Measurements from ENCODE around the gene SRGAP3. TPM values are rescaled to one million over a fixed set of nuclear protein-coding genes. Genes with fewer than 3 reads are reported as not detected.

Gene SRGAP3
- total RNA-seq, 1 experiment from 2014 or later, result 0.69 TPM

DNA sequence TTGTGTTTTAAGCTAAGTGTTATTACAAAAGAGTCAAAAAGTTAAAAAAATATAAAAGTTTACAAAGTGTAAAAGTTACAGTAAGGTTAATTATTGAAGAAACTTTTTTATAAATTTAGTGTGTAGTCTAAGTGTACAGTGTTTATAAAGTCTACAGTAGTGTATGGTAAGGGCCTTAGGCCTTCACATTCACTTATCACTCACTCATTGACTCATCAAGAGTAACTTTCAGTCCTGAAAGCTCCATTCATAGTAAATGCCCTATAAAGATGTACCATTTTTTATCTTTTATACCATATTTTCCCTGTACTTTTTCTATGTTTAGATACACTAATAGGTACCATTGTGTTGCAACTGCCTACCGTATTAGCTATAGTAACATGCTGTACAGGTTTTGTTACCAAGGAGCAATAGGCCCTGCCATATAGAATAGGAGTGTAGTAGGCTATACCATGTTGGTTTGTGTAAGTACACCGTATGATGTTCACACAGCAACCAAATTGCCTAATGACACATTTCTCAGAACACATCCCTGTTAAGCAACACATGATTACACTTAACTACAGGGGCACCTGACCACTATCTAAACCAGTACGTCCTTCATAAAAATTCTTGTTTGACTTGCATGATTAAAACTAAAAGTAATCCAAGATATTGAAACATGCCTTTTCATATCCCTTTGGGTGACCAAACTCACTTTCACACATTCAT, 303.4 kb downstream of the SRGAP3 start:
- no peak for DNase-seq (ENCODE audit: low spot score)
- Histone ChIP-seq H3K4me3 (ENCODE audit: low read depth, low read length, poor library complexity, severe bottlenecking) (no peak overlapping the region), H3K4me1 (ENCODE audit: insufficient read depth, low read length, poor library complexity, severe bottlenecking) (peaks cover 10% of the 10 kb centered on the region), H3K36me3 (ENCODE audit: insufficient read depth, low read length, poor library complexity, severe bottlenecking) (peaks cover 31% of the 10 kb centered on the region), H3K9me3 (ENCODE audit: low read depth, low read length, poor library complexity, severe bottlenecking) (peaks cover 11% of the 10 kb centered on the region), H3K27me3 (replicated peaks; ENCODE audit: insufficient read depth, low read depth, low read length, poor library complexity) (no peaks in the 10 kb centered on the region), H3K27ac (ENCODE audit: low read depth, low read length, poor library complexity, severe bottlenecking) (no peak overlapping the region)
- ChIA-PET CTCF (interaction anchor here (0.6 kb wide), 1 partner anchor 113 kb away, joined by 3 read pairs; no protein-coding TSS in a partner anchor), POLR2A (ENCODE audit: low non-redundant PET) (no interaction called here)
- intact Hi-C loops (cut with micrococcal nuclease; ENCODE audit: unreplicated experiment), result no loop called here
- TF ChIP-seq, protein P1, sequence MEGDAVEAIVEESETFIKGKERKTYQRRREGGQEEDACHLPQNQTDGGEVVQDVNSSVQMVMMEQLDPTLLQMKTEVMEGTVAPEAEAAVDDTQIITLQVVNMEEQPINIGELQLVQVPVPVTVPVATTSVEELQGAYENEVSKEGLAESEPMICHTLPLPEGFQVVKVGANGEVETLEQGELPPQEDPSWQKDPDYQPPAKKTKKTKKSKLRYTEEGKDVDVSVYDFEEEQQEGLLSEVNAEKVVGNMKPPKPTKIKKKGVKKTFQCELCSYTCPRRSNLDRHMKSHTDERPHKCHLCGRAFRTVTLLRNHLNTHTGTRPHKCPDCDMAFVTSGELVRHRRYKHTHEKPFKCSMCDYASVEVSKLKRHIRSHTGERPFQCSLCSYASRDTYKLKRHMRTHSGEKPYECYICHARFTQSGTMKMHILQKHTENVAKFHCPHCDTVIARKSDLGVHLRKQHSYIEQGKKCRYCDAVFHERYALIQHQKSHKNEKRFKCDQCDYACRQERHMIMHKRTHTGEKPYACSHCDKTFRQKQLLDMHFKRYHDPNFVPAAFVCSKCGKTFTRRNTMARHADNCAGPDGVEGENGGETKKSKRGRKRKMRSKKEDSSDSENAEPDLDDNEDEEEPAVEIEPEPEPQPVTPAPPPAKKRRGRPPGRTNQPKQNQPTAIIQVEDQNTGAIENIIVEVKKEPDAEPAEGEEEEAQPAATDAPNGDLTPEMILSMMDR (conservative IDR thresholded peaks at IDR 0.05; ENCODE audit: low read depth, low read length), result no peak
- no peak for TF ChIP-seq EZH2 (IDR thresholded peaks at IDR 0.05; ENCODE audit: borderline replicate concordance, low read depth, low read length, poor library complexity, severe bottlenecking)
- no TSS peak for BruUV-seq (replicated peaks)

DNA sequence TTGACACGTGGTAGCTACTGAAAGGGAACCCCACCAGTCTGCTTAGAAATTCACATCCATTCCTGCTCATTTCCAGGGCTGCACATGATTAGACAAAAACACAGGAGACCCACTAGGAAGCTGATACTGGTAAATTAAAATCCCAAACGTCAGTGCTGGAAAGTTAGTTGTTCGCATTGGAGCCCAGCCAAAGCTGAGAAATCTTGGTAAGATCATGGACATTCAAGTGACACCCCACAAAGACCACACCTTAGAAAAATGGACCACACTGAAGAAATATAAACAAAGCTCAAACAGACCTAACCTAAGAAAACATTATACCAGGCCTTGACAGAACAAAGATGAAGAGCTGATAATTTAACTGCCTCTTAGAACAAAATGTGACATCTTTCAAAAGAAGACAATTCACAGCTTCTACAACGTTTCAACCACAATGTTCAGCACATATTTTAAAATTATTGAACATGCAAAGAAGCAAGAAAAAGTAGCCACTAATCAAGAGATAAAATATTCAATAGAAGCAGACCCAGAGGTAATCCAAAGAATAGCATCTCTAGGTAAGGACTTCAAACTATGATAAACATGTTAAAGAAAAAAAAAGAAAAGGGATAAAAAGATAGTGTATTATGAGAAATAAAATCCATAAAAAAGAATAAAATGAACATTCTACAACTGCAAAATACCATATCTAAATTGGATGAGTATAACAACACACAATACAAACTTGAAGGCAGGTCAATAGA, 306.5 kb downstream of the SRGAP3 start:
- no peak overlapping the region for H3K27ac ChIP-seq (ENCODE audit: low read depth, low read length, poor library complexity, severe bottlenecking)
- H3K36me3 ChIP-seq (ENCODE audit: insufficient read depth, low read length, poor library complexity, severe bottlenecking), result peaks cover 58% of the 10 kb centered on the region
- no peaks in the 10 kb centered on the region for H3K27me3 ChIP-seq (replicated peaks; ENCODE audit: insufficient read depth, low read depth, low read length, poor library complexity)
- no peak for DNase-seq (ENCODE audit: low spot score)
- H3K4me1 ChIP-seq (ENCODE audit: insufficient read depth, low read length, poor library complexity, severe bottlenecking), result no peaks in the 10 kb centered on the region
- no TSS peak for BruUV-seq (replicated peaks)
- peaks cover 11% of the 10 kb centered on the region for H3K9me3 ChIP-seq (ENCODE audit: low read depth, low read length, poor library complexity, severe bottlenecking)
- TF ChIP-seq, protein P1 (conservative IDR thresholded peaks at IDR 0.05; ENCODE audit: low read depth, low read length), result no peak
- TF ChIP-seq EZH2 (IDR thresholded peaks at IDR 0.05; ENCODE audit: borderline replicate concordance, low read depth, low read length, poor library complexity, severe bottlenecking), result no peak
- ChIA-PET POLR2A (ENCODE audit: low non-redundant PET) (no interaction called here), CTCF (no interaction called here)
- H3K4me3 ChIP-seq (ENCODE audit: low read depth, low read length, poor library complexity, severe bottlenecking), result no peak overlapping the region
- intact Hi-C loops (cut with micrococcal nuclease; ENCODE audit: unreplicated experiment), result no loop called here

DNA sequence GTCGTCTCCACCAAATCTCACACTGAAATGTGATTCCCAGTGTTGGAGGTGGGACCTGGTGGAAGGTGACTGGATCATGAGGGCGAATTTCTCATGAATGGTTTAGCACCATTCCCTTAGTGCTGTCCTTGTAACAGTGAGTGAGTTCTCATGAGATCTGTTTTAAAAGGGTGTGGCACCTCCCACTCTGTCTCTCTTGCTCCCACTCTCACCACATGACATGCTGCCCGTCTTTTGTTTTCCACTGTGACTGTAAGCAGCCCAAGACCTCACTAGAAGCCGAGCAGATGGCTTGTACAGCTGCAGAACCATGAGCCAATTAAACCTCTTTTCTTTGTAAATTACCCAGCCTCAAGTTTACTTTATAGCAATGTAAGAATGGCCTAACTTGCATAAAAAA, 307.3 kb downstream of the SRGAP3 start:
- Histone ChIP-seq H3K27me3 (replicated peaks; ENCODE audit: insufficient read depth, low read depth, low read length, poor library complexity) (no peaks in the 10 kb centered on the region), H3K4me3 (ENCODE audit: low read depth, low read length, poor library complexity, severe bottlenecking) (no peak overlapping the region), H3K9me3 (ENCODE audit: low read depth, low read length, poor library complexity, severe bottlenecking) (peaks cover 11% of the 10 kb centered on the region), H3K27ac (ENCODE audit: low read depth, low read length, poor library complexity, severe bottlenecking) (no peak overlapping the region), H3K4me1 (ENCODE audit: insufficient read depth, low read length, poor library complexity, severe bottlenecking) (no peaks in the 10 kb centered on the region), H3K36me3 (ENCODE audit: insufficient read depth, low read length, poor library complexity, severe bottlenecking) (peaks cover 58% of the 10 kb centered on the region)
- TF ChIP-seq, protein P1 (conservative IDR thresholded peaks at IDR 0.05; ENCODE audit: low read depth, low read length), result no peak
- no peak for TF ChIP-seq EZH2 (IDR thresholded peaks at IDR 0.05; ENCODE audit: borderline replicate concordance, low read depth, low read length, poor library complexity, severe bottlenecking)
- POLR2A ChIA-PET (ENCODE audit: low non-redundant PET), result no interaction called here
- CTCF ChIA-PET, result no interaction called here
- no TSS peak for BruUV-seq (replicated peaks)
- no peak for DNase-seq (ENCODE audit: low spot score)
- intact Hi-C loops (cut with micrococcal nuclease; ENCODE audit: unreplicated experiment), result no loop called here

All from A673 (cell line).